Measurements from ENCODE around the gene KCNH1.

DNA sequence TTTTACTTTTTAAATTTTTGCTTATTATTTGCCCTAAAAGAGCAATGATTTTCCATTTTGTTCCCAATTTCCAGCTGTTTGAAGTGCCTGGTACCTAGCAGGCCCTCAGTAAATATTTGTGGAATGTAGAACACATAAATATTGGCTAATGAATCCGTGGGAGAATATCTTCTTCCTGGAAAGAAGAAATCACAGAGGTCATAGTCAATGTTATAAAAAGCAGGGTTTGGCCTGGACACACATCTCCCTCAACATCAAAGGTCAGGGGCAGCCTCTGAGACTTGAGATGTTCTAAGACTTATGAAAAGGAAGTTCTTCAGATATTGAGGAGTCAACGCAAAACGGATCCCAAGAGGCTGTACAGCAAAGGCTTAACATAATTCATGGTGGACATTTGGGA lies 447.1 kb downstream of the KCNH1 start:
- TF ChIP-seq, protein P1, sequence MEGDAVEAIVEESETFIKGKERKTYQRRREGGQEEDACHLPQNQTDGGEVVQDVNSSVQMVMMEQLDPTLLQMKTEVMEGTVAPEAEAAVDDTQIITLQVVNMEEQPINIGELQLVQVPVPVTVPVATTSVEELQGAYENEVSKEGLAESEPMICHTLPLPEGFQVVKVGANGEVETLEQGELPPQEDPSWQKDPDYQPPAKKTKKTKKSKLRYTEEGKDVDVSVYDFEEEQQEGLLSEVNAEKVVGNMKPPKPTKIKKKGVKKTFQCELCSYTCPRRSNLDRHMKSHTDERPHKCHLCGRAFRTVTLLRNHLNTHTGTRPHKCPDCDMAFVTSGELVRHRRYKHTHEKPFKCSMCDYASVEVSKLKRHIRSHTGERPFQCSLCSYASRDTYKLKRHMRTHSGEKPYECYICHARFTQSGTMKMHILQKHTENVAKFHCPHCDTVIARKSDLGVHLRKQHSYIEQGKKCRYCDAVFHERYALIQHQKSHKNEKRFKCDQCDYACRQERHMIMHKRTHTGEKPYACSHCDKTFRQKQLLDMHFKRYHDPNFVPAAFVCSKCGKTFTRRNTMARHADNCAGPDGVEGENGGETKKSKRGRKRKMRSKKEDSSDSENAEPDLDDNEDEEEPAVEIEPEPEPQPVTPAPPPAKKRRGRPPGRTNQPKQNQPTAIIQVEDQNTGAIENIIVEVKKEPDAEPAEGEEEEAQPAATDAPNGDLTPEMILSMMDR (tag by site-specific recombination; IDR thresholded peaks at IDR 0.05): no peak
- TF ChIP-seq, protein P2, sequence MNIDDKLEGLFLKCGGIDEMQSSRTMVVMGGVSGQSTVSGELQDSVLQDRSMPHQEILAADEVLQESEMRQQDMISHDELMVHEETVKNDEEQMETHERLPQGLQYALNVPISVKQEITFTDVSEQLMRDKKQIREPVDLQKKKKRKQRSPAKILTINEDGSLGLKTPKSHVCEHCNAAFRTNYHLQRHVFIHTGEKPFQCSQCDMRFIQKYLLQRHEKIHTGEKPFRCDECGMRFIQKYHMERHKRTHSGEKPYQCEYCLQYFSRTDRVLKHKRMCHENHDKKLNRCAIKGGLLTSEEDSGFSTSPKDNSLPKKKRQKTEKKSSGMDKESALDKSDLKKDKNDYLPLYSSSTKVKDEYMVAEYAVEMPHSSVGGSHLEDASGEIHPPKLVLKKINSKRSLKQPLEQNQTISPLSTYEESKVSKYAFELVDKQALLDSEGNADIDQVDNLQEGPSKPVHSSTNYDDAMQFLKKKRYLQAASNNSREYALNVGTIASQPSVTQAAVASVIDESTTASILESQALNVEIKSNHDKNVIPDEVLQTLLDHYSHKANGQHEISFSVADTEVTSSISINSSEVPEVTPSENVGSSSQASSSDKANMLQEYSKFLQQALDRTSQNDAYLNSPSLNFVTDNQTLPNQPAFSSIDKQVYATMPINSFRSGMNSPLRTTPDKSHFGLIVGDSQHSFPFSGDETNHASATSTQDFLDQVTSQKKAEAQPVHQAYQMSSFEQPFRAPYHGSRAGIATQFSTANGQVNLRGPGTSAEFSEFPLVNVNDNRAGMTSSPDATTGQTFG (tag by site-specific recombination; IDR thresholded peaks at IDR 0.05; ENCODE audit: borderline replicate concordance): no peak
- TF ChIP-seq ZNF121 (tag by site-specific recombination; IDR thresholded peaks at IDR 0.05) (no peak), SETDB1 (IDR thresholded peaks at IDR 0.05; ENCODE audit: insufficient read length, low read length) (no peak), ZNF664 (tag by site-specific recombination; IDR thresholded peaks at IDR 0.05) (no peak), ZNF791 (tag by site-specific recombination; IDR thresholded peaks at IDR 0.05) (no peak), HOXC10 (CRISPR knock-in tag; IDR thresholded peaks at IDR 0.05) (no peak), ZNF585B (tag by site-specific recombination; IDR thresholded peaks at IDR 0.05) (no peak)

Measured in HEK293 (cell line).